GM23338 (cell line): ENCODE measurements around the gene PXDN. TPM values are rescaled to one million over a fixed set of nuclear protein-coding genes. Genes with fewer than 3 reads are reported as not detected.

ENCODE experiments used
- CREB1 ChIP-seq: fragments of 250-450 bp; sonication (Bioruptor Pico); IDR thresholded peaks from 2 replicates; pipeline ENCODE4 v1.5.0; 2020; ENCODE audit warnings: low read depth, mild to moderate bottlenecking, moderate library complexity
- EZH2phosphoT487 ChIP-seq: fragments of 200-600 bp; sonication (generic); IDR thresholded peaks from one replicate; pipeline ENCODE4 v1.8.1; 2018; ENCODE audit warnings: antibody characterized with exemption; ENCODE audit not compliant: unreplicated experiment
- JUNB ChIP-seq: IDR thresholded peaks from one replicate; pipeline ENCODE4 v1.6.1; 2016; ENCODE audit warnings: antibody characterized with exemption; ENCODE audit not compliant: unreplicated experiment
- NANOG ChIP-seq: IDR thresholded peaks from 2 replicates; pipeline ENCODE4 v1.6.1; 2016; ENCODE audit warnings: antibody characterized with exemption, borderline replicate concordance
- REST ChIP-seq: IDR thresholded peaks from one replicate; pipeline ENCODE4 v1.6.1; 2018; ENCODE audit warnings: antibody characterized with exemption; ENCODE audit not compliant: unreplicated experiment
- STAT1 ChIP-seq: IDR thresholded peaks from one replicate; pipeline ENCODE4 v1.6.1; 2016; ENCODE audit warnings: antibody characterized with exemption; ENCODE audit not compliant: unreplicated experiment
- ZNF331 ChIP-seq: fragments of 250-450 bp; sonication (Bioruptor Pico); IDR thresholded peaks from 2 replicates; pipeline ENCODE4 v1.5.0; 2020; ENCODE audit warnings: low read depth, mild to moderate bottlenecking, moderate library complexity
- ZNF462 ChIP-seq: fragments of 250-450 bp; sonication (Bioruptor Pico); IDR thresholded peaks from 2 replicates; pipeline ENCODE4 v1.5.0; 2020; ENCODE audit warnings: mild to moderate bottlenecking, moderate library complexity
- polyA plus RNA-seq: library from polyadenylated mRNA; unstranded; fragments of >200 nt; fragmentation: Nextera tagmentation; extraction: Ambion mirVana; gene quantifications from 2 replicates; pipeline ENCODE4 v1.2.1, GENCODE V29; 2016
- total RNA-seq: library from RNA; depleted of rRNA; stranded (reverse); fragments of >200 nt; shearing (Covaris generic); gene quantifications from 2 replicates; pipeline ENCODE4 v1.2.3, GENCODE V29; 2014

The PXDN gene
- total and polyA plus RNA-seq, 2 experiments from 2014 or later = 42.2 to 225 TPM

- TF ChIP-seq ZNF462 (CRISPR knock-in tag) (no peak), ZNF331 (no peak), NANOG (no peak), EZH2phosphoT487 (no peak), REST (no peak), CREB1 (no peak), JUNB (no peak), STAT1 (no peak)
Observed at GRCh38 chr2:1704631-1705556, 39.4 kb downstream of the PXDN start (continued).
